Ovary (tissue), 9 donors: Measurements from ENCODE around the gene RALGPS1. TPM values are rescaled to one million over a fixed set of nuclear protein-coding genes. Genes with fewer than 3 reads are reported as not detected.

Experiments used
- DNase-seq, 5 donors: peaks; one replicate each; pipeline ENCODE4 v3.0.0-alpha.2; 2019 to 2020
- H3K27ac ChIP-seq, 2 donors: fragments of 200-600 bp; one replicate each; pipeline versions ENCODE4 v1.5.1 to v1.8.0; 2019 to 2022
- H3K27me3 ChIP-seq: fragments of 200-600 bp; one replicate; pipeline ENCODE4 v1.8.0; 2022
- H3K36me3 ChIP-seq: fragments of 200-600 bp; sonication (generic); one replicate; pipeline ENCODE4 v1.5.1; 2019
- H3K4me1 ChIP-seq: one replicate; pipeline ENCODE4 v1.8.1; 2013; ENCODE audit warnings: mild to moderate bottlenecking, moderate library complexity; ENCODE audit not compliant: insufficient read depth
- H3K4me3 ChIP-seq: fragments of 200-600 bp; sonication (generic); one replicate; pipeline ENCODE4 v1.5.1; 2017
- H3K9me3 ChIP-seq, 2 donors: fragments of 200-600 bp in 1 of 2; sonication (generic) in 1 of 2; one replicate each; pipeline versions ENCODE4 v1.5.1 to v1.8.1; 2013 to 2019; ENCODE audit warnings: mild to moderate bottlenecking in 1 of 2, moderate library complexity in 1 of 2
- CTCF ChIP-seq, 3 donors: fragments of 450-650 bp in 2 of 3; fragments of 200-600 bp in 1 of 3; IDR thresholded peaks; one replicate each; pipeline versions ENCODE4 v1.5.1 to v1.8.0; 2016 to 2022; ENCODE audit warnings: antibody characterized with exemption in 3 of 3, mild to moderate bottlenecking in 1 of 3
- EP300 ChIP-seq: sonication (generic); formaldehyde crosslinking; IDR thresholded peaks from one replicate; pipeline ENCODE4 v1.6.1; 2017; ENCODE audit warnings: antibody characterized with exemption
- POLR2A ChIP-seq: fragments of 450-650 bp; IDR thresholded peaks from one replicate; pipeline ENCODE4 v1.6.1; 2017; ENCODE audit warnings: antibody characterized with exemption, mild to moderate bottlenecking, moderate library complexity
- WGBS, 3 donors: extraction: QIAGEN DNeasy Blood & Tissue Kit in 1 of 3; methylation state at CpG; one replicate each; pipeline versions ENCODE4 v1.1.5 to v1.1.7; 2013 to 2017; 5-methylcytosine and 5-hydroxymethylcytosine counted together
- intact Hi-C, 4 donors: fragments of 100-400 bp; cut with DNase I; formaldehyde crosslinking; loops; one replicate each; pipeline versions ENCODE4 v1.11.0 to v1.15.1; 2022 to 2023
- polyA plus RNA-seq, 2 donors: library from polyadenylated mRNA; stranded (reverse); fragments of 200-250 nt in 1 of 2; fragments of 350-450 nt in 1 of 2; fragmentation: Illumina TruSeq in 1 of 2; extraction: RNeasy Lipid Tissue Mini Kit (QIAGEN cat#74804) in 1 of 2; gene quantifications; one replicate each; pipeline ENCODE4 v1.2.3, GENCODE V29; 2013 to 2014
- total RNA-seq, 7 donors: library from RNA; depleted of rRNA in 2 of 7; stranded (reverse); fragments of >200 nt in 2 of 7; fragmentation: NEBNext Ultra II Directional in 3 of 7; extraction: Animal tissue kit (Norgen Biotek cat#: 25700) in 3 of 7; gene quantifications; one replicate each; pipeline versions ENCODE4 v1.1.0 to v1.2.4, GENCODE V29; 2016 to 2023
- donor health status: DM: no; HTN: no; CAD: no; lungs with moderate emphysema.
- donor health status: DM: no; HTN: no; CAD: no.
- donor health status: Bipolar disorder and iron deficiency.
- donor health status: DM: yes; HTN: yes; CAD: no.
- donor health status: DM: no; HTN: no; CAD: no.
- donor health status: DM: yes; HTN: yes; CAD: no.

RALGPS1 gene
- total and polyA plus RNA-seq, 9 donors, result 2.3 to 13.1 (median 6.9) TPM

- WGBS, 3 donors, result 90% methylated on average over 3 of the region's 3 CpGs
Measured at GRCh38 chr9:127129718-127130085, 215.1 kb downstream of the RALGPS1 start.

DNA sequence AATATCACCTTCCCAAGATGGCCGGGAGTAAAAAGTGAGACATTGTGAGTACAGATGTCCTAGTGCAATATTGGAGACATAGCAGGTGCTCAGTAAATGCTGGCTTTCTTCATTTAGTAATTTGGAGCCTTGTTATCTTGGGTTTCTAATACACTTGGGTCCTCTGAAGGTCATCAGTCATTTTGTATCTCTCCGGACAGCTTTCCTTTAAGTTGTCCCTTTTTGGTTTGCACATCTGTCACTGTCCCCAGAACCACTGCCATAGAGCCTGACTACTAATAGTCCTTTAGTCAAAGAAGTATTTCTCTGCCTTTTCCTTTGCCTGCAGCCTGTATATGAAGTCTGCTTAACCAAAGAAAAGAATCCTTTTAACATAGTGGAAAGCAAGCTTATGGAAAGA is 215.7 kb downstream of the RALGPS1 start:
- H3K4me3 ChIP-seq, result no peak overlapping the region
- intact Hi-C loops, result loop anchor here in 1 of 4 donors (5.0 kb wide), 1 partner anchor 47 kb away; no protein-coding TSS in a partner anchor
- H3K36me3 ChIP-seq, result no peaks in the 10 kb centered on the region
- no peaks in the 10 kb centered on the region for H3K9me3 ChIP-seq
- DNase-seq, result no peak
- H3K27ac ChIP-seq, result no peak overlapping the region
- TF ChIP-seq POLR2A (no peak), EP300 (no peak), CTCF (IDR thresholded peaks at IDR 0.05) (no peak)
- H3K27me3 ChIP-seq, result no peaks in the 10 kb centered on the region
- 90 to 97% (median 92%) methylated on average over 2 of the region's 2 CpGs for WGBS, 3 donors
- peaks cover 11% of the 10 kb centered on the region for H3K4me1 ChIP-seq

More at GRCh38 chr9:127129718-127130085, 215.1 kb downstream of the RALGPS1 start:
- DNase-seq, result peak in 3 of 5 donors; percentile 34 to 42 (median 39)
- no peak overlapping the region for H3K4me3 ChIP-seq
- H3K27ac ChIP-seq, result no peak overlapping the region
- no peaks in the 10 kb centered on the region for H3K9me3 ChIP-seq
- peaks cover 10% of the 10 kb centered on the region for H3K4me1 ChIP-seq
- no peaks in the 10 kb centered on the region for H3K36me3 ChIP-seq
- TF ChIP-seq EP300, result no peak
- no peak for TF ChIP-seq POLR2A
- no peak for TF ChIP-seq CTCF (IDR thresholded peaks at IDR 0.05)
- intact Hi-C loops, result loop anchor here in 2 of 4 donors (5.0 to 10.0 kb wide), 2 partner anchors 48 to 55 kb away; no protein-coding TSS in a partner anchor
- no peaks in the 10 kb centered on the region for H3K27me3 ChIP-seq

- 70 to 77% (median 74%) methylated on average over 10 of the region's 10 CpGs for WGBS, 3 donors
- Histone ChIP-seq H3K4me1 (peaks cover 12% of the 10 kb centered on the region), H3K27me3 (no peaks in the 10 kb centered on the region), H3K27ac (no peak overlapping the region), H3K36me3 (no peaks in the 10 kb centered on the region), H3K4me3 (no peak overlapping the region), H3K9me3 (no peaks in the 10 kb centered on the region)
- TF ChIP-seq CTCF (IDR thresholded peaks at IDR 0.05) (no peak), EP300 (no peak), POLR2A (no peak)
- peak; percentile 39 to 63 (median 54) for DNase-seq
- intact Hi-C loops, result loop anchor here in 1 of 4 donors (5.0 kb wide), 1 partner anchor 46 kb away; no protein-coding TSS in a partner anchor
Measured at GRCh38 chr9:127130661-127131538, 216.3 kb downstream of the RALGPS1 start.

- Histone ChIP-seq H3K4me1 (peaks cover 12% of the 10 kb centered on the region), H3K27me3 (no peaks in the 10 kb centered on the region), H3K9me3 (no peaks in the 10 kb centered on the region), H3K27ac (no peak overlapping the region), H3K4me3 (no peak overlapping the region), H3K36me3 (no peaks in the 10 kb centered on the region)
- DNase-seq, result peak in 3 of 5 donors; percentile 15 to 30 (median 21)
- TF ChIP-seq CTCF (IDR thresholded peaks at IDR 0.05) (no peak), POLR2A (no peak), EP300 (no peak)
- intact Hi-C loops, result loop anchor here in 1 of 4 donors (5.0 kb wide), 1 partner anchor 45 kb away; no protein-coding TSS in a partner anchor
- WGBS, 3 donors, result 49 to 58% (median 55%) methylated on average over 6 of the region's 6 CpGs
Measured at GRCh38 chr9:127131871-127132270, 217.3 kb downstream of the RALGPS1 start.
